ENCODE data around the gene NES. TPM values are rescaled to one million over a fixed set of nuclear protein-coding genes. Genes with fewer than 3 reads are reported as not detected.

NES gene
- 15.0 and 23.0 TPM in 2 replicates for total RNA-seq (2014; rRNA removed; shearing (Covaris generic))
- 2.2 TPM in 2 replicates for polyA plus RNA-seq (2016; fragmentation: Nextera tagmentation; extraction: Ambion mirVana)

GRCh38 chr1:156676820-156677615 lies at the start of gene NES:
Gene NES (minus strand): TSS chr1:156677407. CDS start chr1:156677264, 143 bp downstream.
- WGBS, 2 experiments (ENCODE audit: low coverage in 1 of 2, low lambda C conversion rate in 2 of 2, missing lambda C conversion rate in 2 of 2) = 1 to 3% methylated on average over 44 to 61 of the region's 70 CpGs
- Histone ChIP-seq H3K4me3 (peak within 1 kb of the TSS; percentile 65), H3K4me1 (ENCODE audit: insufficient read depth) (peaks cover 6% of the 10 kb centered on the region), H3K4me2 (ENCODE audit: unreplicated experiment) (peak within 1 kb of the TSS; percentile 91), H2AFZ (peak within 1 kb of the TSS; percentile 79), H3K27me3 (replicated peaks; ENCODE audit: insufficient read depth) (no peaks in the 10 kb centered on the region; the same call in 1 of the 2 replicates), H3F3A (ENCODE audit: insufficient read depth) (no peaks in the 10 kb centered on the region), H3K36me3 (ENCODE audit: low read depth) (no peaks in the 10 kb centered on the region), H3K9me2 (ENCODE audit: insufficient read depth) (no peaks in the 10 kb centered on the region), H4K20me1 (ENCODE audit: insufficient read depth) (no peaks in the 10 kb centered on the region), H3K79me2 (ENCODE audit: insufficient read depth) (no peaks in the 10 kb centered on the region), H3K9ac (peak within 1 kb of the TSS; percentile 59), H3K9me3 (ENCODE audit: low read depth) (no peaks in the 10 kb centered on the region), H3K27ac (no peak within 1 kb of the TSS)
- in situ Hi-C loops (cut with MboI) = no loop called here
- DNase-seq = peak; percentile 67
- TF ChIP-seq EZH2 (IDR thresholded peaks at IDR 0.05; ENCODE audit: insufficient read depth, poor library complexity, severe bottlenecking) = no peak
- TF ChIP-seq EZH2phosphoT487 (IDR thresholded peaks at IDR 0.05; ENCODE audit: insufficient read depth, low read depth) = no peak

GRCh38 chr1:156726549-156727226 lies 49.5 kb upstream of the NES start:
- Histone ChIP-seq H3F3A (ENCODE audit: insufficient read depth) (peaks cover 6% of the 10 kb centered on the region; the same call in 1 of the 2 replicates), H3K9me2 (ENCODE audit: insufficient read depth) (no peaks in the 10 kb centered on the region), H3K9ac (peak overlapping the region; percentile 99), H3K36me3 (ENCODE audit: low read depth) (peaks cover 25% of the 10 kb centered on the region; the same call in 1 of the 2 replicates), H3K4me3 (peak overlapping the region; percentile 99), H3K4me1 (ENCODE audit: insufficient read depth) (peaks cover 29% of the 10 kb centered on the region), H4K20me1 (ENCODE audit: insufficient read depth) (no peaks in the 10 kb centered on the region), H2AFZ (no peak overlapping the region), H3K27ac (0 out of 2 replicates have a peak overlapping the region, but pooled peaks have one; percentile 1), H3K9me3 (ENCODE audit: low read depth) (no peaks in the 10 kb centered on the region), H3K4me2 (ENCODE audit: unreplicated experiment) (peak overlapping the region; percentile 98), H3K79me2 (ENCODE audit: insufficient read depth) (peaks cover 78% of the 10 kb centered on the region), H3K27me3 (replicated peaks; ENCODE audit: insufficient read depth) (no peaks in the 10 kb centered on the region)
- peak; percentile 87 for DNase-seq
- in situ Hi-C loops (cut with MboI) = no loop called here
- TF ChIP-seq EZH2 (IDR thresholded peaks at IDR 0.05; ENCODE audit: insufficient read depth, poor library complexity, severe bottlenecking) (no peak), EZH2phosphoT487 (IDR thresholded peaks at IDR 0.05; ENCODE audit: insufficient read depth, low read depth) (no peak)
- 25 to 26% methylated on average over 15 of the region's 15 CpGs for WGBS, 2 experiments (ENCODE audit: low coverage in 1 of 2, low lambda C conversion rate in 2 of 2, missing lambda C conversion rate in 2 of 2)

- in situ Hi-C loops (cut with MboI) = no loop called here
- Histone ChIP-seq H3K4me1 (ENCODE audit: insufficient read depth) (peaks cover 29% of the 10 kb centered on the region), H4K20me1 (ENCODE audit: insufficient read depth) (no peaks in the 10 kb centered on the region), H3K9me2 (ENCODE audit: insufficient read depth) (no peaks in the 10 kb centered on the region), H2AFZ (no peak overlapping the region), H3K27ac (0 out of 2 replicates have a peak overlapping the region, but pooled peaks have one; percentile 1), H3K36me3 (ENCODE audit: low read depth) (peaks cover 29% of the 10 kb centered on the region; the same call in 1 of the 2 replicates), H3K4me3 (peak overlapping the region; percentile 99), H3F3A (ENCODE audit: insufficient read depth) (peaks cover 6% of the 10 kb centered on the region; the same call in 1 of the 2 replicates), H3K79me2 (ENCODE audit: insufficient read depth) (peaks cover 84% of the 10 kb centered on the region), H3K9ac (peak overlapping the region; percentile 53), H3K9me3 (ENCODE audit: low read depth) (no peaks in the 10 kb centered on the region), H3K27me3 (replicated peaks; ENCODE audit: insufficient read depth) (no peaks in the 10 kb centered on the region), H3K4me2 (ENCODE audit: unreplicated experiment) (peak overlapping the region; percentile 98)
- TF ChIP-seq EZH2phosphoT487 (IDR thresholded peaks at IDR 0.05; ENCODE audit: insufficient read depth, low read depth) (no peak), EZH2 (IDR thresholded peaks at IDR 0.05; ENCODE audit: insufficient read depth, poor library complexity, severe bottlenecking) (no peak)
- WGBS, 2 experiments (ENCODE audit: low coverage in 1 of 2, low lambda C conversion rate in 2 of 2, missing lambda C conversion rate in 2 of 2) = 9 to 10% methylated on average over 18 of the region's 18 CpGs
- peak; percentile 89 for DNase-seq
Observed at GRCh38 chr1:156725683-156726280, 48.6 kb upstream of the NES start.

GRCh38 chr1:156721535-156721934 lies 44.3 kb upstream of the NES start:
- Histone ChIP-seq H2AFZ (no peak overlapping the region), H3K27me3 (replicated peaks; ENCODE audit: insufficient read depth) (no peaks in the 10 kb centered on the region), H3K4me1 (ENCODE audit: insufficient read depth) (peaks cover 16% of the 10 kb centered on the region; the same call in 1 of the 2 replicates), H3K79me2 (ENCODE audit: insufficient read depth) (peaks cover 52% of the 10 kb centered on the region), H3K9ac (no peak overlapping the region), H3F3A (ENCODE audit: insufficient read depth) (peaks cover 9% of the 10 kb centered on the region; the same call in 1 of the 2 replicates), H4K20me1 (ENCODE audit: insufficient read depth) (no peaks in the 10 kb centered on the region), H3K27ac (no peak overlapping the region), H3K9me3 (ENCODE audit: low read depth) (no peaks in the 10 kb centered on the region), H3K9me2 (ENCODE audit: insufficient read depth) (no peaks in the 10 kb centered on the region), H3K36me3 (ENCODE audit: low read depth) (peaks cover 29% of the 10 kb centered on the region; the same call in 1 of the 2 replicates), H3K4me2 (ENCODE audit: unreplicated experiment) (no peak overlapping the region), H3K4me3 (no peak overlapping the region)
- DNase-seq = no peak
- TF ChIP-seq EZH2phosphoT487 (IDR thresholded peaks at IDR 0.05; ENCODE audit: insufficient read depth, low read depth) = no peak
- no peak for TF ChIP-seq EZH2 (IDR thresholded peaks at IDR 0.05; ENCODE audit: insufficient read depth, poor library complexity, severe bottlenecking)
- WGBS, 2 experiments (ENCODE audit: low coverage in 1 of 2, low lambda C conversion rate in 2 of 2, missing lambda C conversion rate in 2 of 2) = 81% methylated on average over 4 of the region's 4 CpGs
- in situ Hi-C loops (cut with MboI) = no loop called here
